Measurements from ENCODE around the gene METTL23.
"Not testable (repeated sequence)": the region's sequence is repeated elsewhere in the genome, so short reads cannot be mapped to it uniquely, and the experiment has no call there.

METTL23 gene

GRCh38 chr17:76704805-76705204, 21.8 kb upstream of the METTL23 start:
- no peak overlapping the region for H3K4me3 Mint-ChIP-seq
- no peaks in the 10 kb centered on the region for H3K36me3 Mint-ChIP-seq
- H3K4me1 Mint-ChIP-seq, result peaks cover 4% of the 10 kb centered on the region
- no peaks in the 10 kb centered on the region for H3K9me3 Mint-ChIP-seq
- H3K27ac Mint-ChIP-seq, result no peak overlapping the region
- no peaks in the 10 kb centered on the region for H3K27me3 Mint-ChIP-seq

GRCh38 chr17:76706817-76707216, 19.8 kb upstream of the METTL23 start:
- Mint-ChIP-seq H3K27ac (no peak overlapping the region), H3K27me3 (no peaks in the 10 kb centered on the region), H3K36me3 (no peaks in the 10 kb centered on the region), H3K4me3 (no peak overlapping the region), H3K9me3 (no peaks in the 10 kb centered on the region), H3K4me1 (peaks cover 12% of the 10 kb centered on the region)

GRCh38 chr17:76707985-76708807, 18.4 kb upstream of the METTL23 start:
- H3K4me1 Mint-ChIP-seq, result peaks cover 16% of the 10 kb centered on the region
- H3K4me3 Mint-ChIP-seq, result no peak overlapping the region
- no peaks in the 10 kb centered on the region for H3K36me3 Mint-ChIP-seq
- no peak overlapping the region for H3K27ac Mint-ChIP-seq
- H3K27me3 Mint-ChIP-seq, result no peaks in the 10 kb centered on the region
- no peaks in the 10 kb centered on the region for H3K9me3 Mint-ChIP-seq

- peak overlapping the region; percentile 70 for H3K4me3 Mint-ChIP-seq
- H3K27ac Mint-ChIP-seq, result no peak overlapping the region
- peaks cover 27% of the 10 kb centered on the region for H3K4me1 Mint-ChIP-seq
- no peaks in the 10 kb centered on the region for H3K36me3 Mint-ChIP-seq
- no peaks in the 10 kb centered on the region for H3K27me3 Mint-ChIP-seq
- H3K9me3 Mint-ChIP-seq, result no peaks in the 10 kb centered on the region
Observed at GRCh38 chr17:76709077-76709950, 17.3 kb upstream of the METTL23 start.

- H3K36me3 Mint-ChIP-seq, H3K27me3 Mint-ChIP-seq, H3K27ac Mint-ChIP-seq, H3K9me3 Mint-ChIP-seq: not testable (repeated sequence)
- Mint-ChIP-seq H3K4me1 (peaks cover 33% of the 10 kb centered on the region), H3K4me3 (peak overlapping the region; percentile 63)
Observed at GRCh38 chr17:76709951-76710862, 16.4 kb upstream of the METTL23 start.

- H3K27ac Mint-ChIP-seq, result no peak within 1 kb of the TSS
- H3K9me3 Mint-ChIP-seq, result no peaks in the 10 kb centered on the region
- peaks cover 41% of the 10 kb centered on the region for H3K4me1 Mint-ChIP-seq
- peaks cover 5% of the 10 kb centered on the region for H3K36me3 Mint-ChIP-seq
- H3K4me3 Mint-ChIP-seq, result peak within 1 kb of the TSS; percentile 73
- H3K27me3 Mint-ChIP-seq, result no peaks in the 10 kb centered on the region
Observed at GRCh38 chr17:76710863-76711611, 15.6 kb upstream of the METTL23 start, which contains the start of gene MXRA7. MXRA7 (minus strand) TSS chr17:76710965; CDS start chr17:76710946, 19 bp downstream.

GRCh38 chr17:76712321-76712720, 14.3 kb upstream of the METTL23 start:
- not testable (repeated sequence) for H3K9me3 Mint-ChIP-seq, H3K27me3 Mint-ChIP-seq, H3K36me3 Mint-ChIP-seq, H3K27ac Mint-ChIP-seq, H3K4me3 Mint-ChIP-seq
- H3K4me1 Mint-ChIP-seq, result peaks cover 46% of the 10 kb centered on the region

GRCh38 chr17:76713765-76714164, 12.9 kb upstream of the METTL23 start:
- Mint-ChIP-seq H3K27me3 (no peaks in the 10 kb centered on the region), H3K4me1 (peaks cover 47% of the 10 kb centered on the region), H3K9me3 (no peaks in the 10 kb centered on the region), H3K4me3 (no peak overlapping the region), H3K27ac (peak overlapping the region; percentile 41), H3K36me3 (peaks cover 7% of the 10 kb centered on the region)

GRCh38 chr17:76714336-76714735, 12.3 kb upstream of the METTL23 start:
- Mint-ChIP-seq H3K27ac (peak overlapping the region; percentile 41), H3K4me1 (peaks cover 49% of the 10 kb centered on the region), H3K4me3 (no peak overlapping the region), H3K36me3 (peaks cover 7% of the 10 kb centered on the region), H3K9me3 (no peaks in the 10 kb centered on the region), H3K27me3 (no peaks in the 10 kb centered on the region)

- peaks cover 7% of the 10 kb centered on the region for H3K36me3 Mint-ChIP-seq
- H3K27me3 Mint-ChIP-seq, result no peaks in the 10 kb centered on the region
- peak overlapping the region; percentile 57 for H3K27ac Mint-ChIP-seq
- H3K4me3 Mint-ChIP-seq, result no peak overlapping the region
- no peaks in the 10 kb centered on the region for H3K9me3 Mint-ChIP-seq
- peaks cover 44% of the 10 kb centered on the region for H3K4me1 Mint-ChIP-seq
Observed at GRCh38 chr17:76714822-76715495, 11.7 kb upstream of the METTL23 start.

- Mint-ChIP-seq H3K4me3 (no peak overlapping the region), H3K4me1 (peaks cover 43% of the 10 kb centered on the region), H3K27me3 (no peaks in the 10 kb centered on the region)
Observed at GRCh38 chr17:76715496-76715830, 11.2 kb upstream of the METTL23 start.

GRCh38 chr17:76716146-76716838, 10.3 kb upstream of the METTL23 start:
- Mint-ChIP-seq H3K4me3 (no peak overlapping the region), H3K36me3 (peaks cover 10% of the 10 kb centered on the region)

More at GRCh38 chr17:76715496-76715830, 11.2 kb upstream of the METTL23 start:
- peaks cover 7% of the 10 kb centered on the region for H3K36me3 Mint-ChIP-seq
- H3K27ac Mint-ChIP-seq, result no peak overlapping the region
- H3K9me3 Mint-ChIP-seq, result no peaks in the 10 kb centered on the region

GRCh38 chr17:76716839-76717215, 9.8 kb upstream of the METTL23 start:
- Mint-ChIP-seq H3K4me1 (peaks cover 47% of the 10 kb centered on the region), H3K27ac (no peak overlapping the region), H3K27me3 (no peaks in the 10 kb centered on the region), H3K9me3 (no peaks in the 10 kb centered on the region), H3K4me3 (no peak overlapping the region), H3K36me3 (peaks cover 14% of the 10 kb centered on the region)

More at GRCh38 chr17:76716146-76716838, 10.3 kb upstream of the METTL23 start:
- Mint-ChIP-seq H3K4me1 (peaks cover 45% of the 10 kb centered on the region), H3K9me3 (no peaks in the 10 kb centered on the region), H3K27me3 (no peaks in the 10 kb centered on the region), H3K27ac (peak overlapping the region; percentile 88)

GRCh38 chr17:76718516-76718915, 8.1 kb upstream of the METTL23 start:
- Mint-ChIP-seq H3K36me3 (peaks cover 19% of the 10 kb centered on the region), H3K27ac (no peak overlapping the region), H3K4me1 (peaks cover 44% of the 10 kb centered on the region), H3K27me3 (no peaks in the 10 kb centered on the region), H3K9me3 (no peaks in the 10 kb centered on the region), H3K4me3 (no peak overlapping the region)

Measured in activated naive CD4-positive, alpha-beta T cell treated with anti-CD3 and anti-CD28 coated beads, Interleukin-2, amount 50 U/mL, for 24 hours (primary cell).